Activated CD4-positive, alpha-beta T cell treated with anti-CD3 and anti-CD28 coated beads for 4 hours (primary cell): ENCODE results near the gene FAM200C.

Source experiments
- DNase-seq, 2 donors: peaks; one replicate each; pipeline ENCODE4 v3.0.0-alpha.2; 2020

FAM200C gene

GRCh38 chr5:160366230-160366629 is 33.6 kb downstream of the FAM200C start:
- no peak for DNase-seq

- no peak for DNase-seq
Measured at GRCh38 chr5:160363660-160364395, 36.0 kb downstream of the FAM200C start.

GRCh38 chr5:160363211-160363610 is 36.6 kb downstream of the FAM200C start:
- DNase-seq = no peak

GRCh38 chr5:160361624-160362228 is 38.1 kb downstream of the FAM200C start:
- no peak for DNase-seq

GRCh38 chr5:160360310-160360709 is 39.5 kb downstream of the FAM200C start:
- DNase-seq = no peak

- no peak for DNase-seq
Measured at GRCh38 chr5:160359816-160360215, 40.0 kb downstream of the FAM200C start.

GRCh38 chr5:160359242-160359641 is 40.6 kb downstream of the FAM200C start:
- DNase-seq = no peak

GRCh38 chr5:160357861-160358411 is 41.9 kb downstream of the FAM200C start:
- no peak for DNase-seq

- no peak for DNase-seq
Measured at GRCh38 chr5:160357394-160357793, 42.5 kb downstream of the FAM200C start.

- DNase-seq = no peak
Measured at GRCh38 chr5:160356550-160357347, 43.1 kb downstream of the FAM200C start.

- no peak for DNase-seq
Measured at GRCh38 chr5:160354666-160355065, 45.2 kb downstream of the FAM200C start.

- DNase-seq = no peak
Measured at GRCh38 chr5:160353379-160353778, 46.5 kb downstream of the FAM200C start.

- no peak for DNase-seq
Measured at GRCh38 chr5:160352308-160352707, 47.5 kb downstream of the FAM200C start.

GRCh38 chr5:160349935-160350303 is 49.9 kb downstream of the FAM200C start:
- DNase-seq = no peak

- no peak for DNase-seq
Measured at GRCh38 chr5:160349249-160349934, 50.5 kb downstream of the FAM200C start.

GRCh38 chr5:160348080-160348479 is 51.8 kb downstream of the FAM200C start:
- no peak for DNase-seq

- no peak for DNase-seq
Measured at GRCh38 chr5:160347448-160347847, 52.4 kb downstream of the FAM200C start.
